Progenitor cell of endocrine pancreas (in vitro differentiated cells): ENCODE measurements around the gene PRRT2. TPM values are rescaled to one million over a fixed set of nuclear protein-coding genes. Genes with fewer than 3 reads are reported as not detected.

Source experiments
- DNase-seq: peaks from one replicate; pipeline ENCODE4 v3.0.0; 2021; ENCODE audit warnings: low spot score; ENCODE audit not compliant: unreplicated experiment
- H3K27ac Mint-ChIP-seq: 2 replicates; pipeline ENCODE4 v1.8.0; 2021; ENCODE audit warnings: mild to moderate bottlenecking, moderate library complexity, mixed read lengths
- H3K27me3 Mint-ChIP-seq: 2 replicates; pipeline ENCODE4 v1.8.0; 2021; ENCODE audit warnings: mixed read lengths
- H3K36me3 Mint-ChIP-seq: 2 replicates; pipeline ENCODE4 v1.8.0; 2022; ENCODE audit warnings: mixed read lengths; ENCODE audit not compliant: insufficient read depth
- H3K4me1 Mint-ChIP-seq: 2 replicates; pipeline ENCODE4 v1.8.0; 2021; ENCODE audit warnings: low read depth, mixed read lengths
- H3K4me3 Mint-ChIP-seq: 2 replicates; pipeline ENCODE4 v1.8.0; 2021; ENCODE audit warnings: low read depth, mild to moderate bottlenecking, moderate library complexity, mixed read lengths
- H3K9me3 Mint-ChIP-seq: 2 replicates; pipeline ENCODE4 v1.8.0; 2021; ENCODE audit warnings: low read depth, mixed read lengths
- CTCF ChIP-seq: fragments of 200-600 bp; sonication (generic); IDR thresholded peaks from one replicate; pipeline ENCODE4 v1.5.0; 2021; ENCODE audit warnings: antibody characterized with exemption, mild to moderate bottlenecking; ENCODE audit not compliant: unreplicated experiment
- total RNA-seq: library from RNA; stranded (reverse); gene quantifications from 2 replicates; pipeline ENCODE4 v1.2.1, GENCODE V29; 2021

The PRRT2 gene
- total RNA-seq, 1 donor from 2014 or later: 1.4 TPM

GRCh38 chr16:29812754-29813643, 1.0 kb downstream of the PRRT2 start:
- H3K27ac Mint-ChIP-seq: no peak overlapping the region
- TF ChIP-seq CTCF: no peak
- peaks cover 33% of the 10 kb centered on the region for H3K4me1 Mint-ChIP-seq
- peak overlapping the region; percentile 59 for H3K4me3 Mint-ChIP-seq
- peaks cover 10% of the 10 kb centered on the region for H3K36me3 Mint-ChIP-seq
- H3K9me3 Mint-ChIP-seq: no peaks in the 10 kb centered on the region
- DNase-seq: no peak
- peaks cover 14% of the 10 kb centered on the region for H3K27me3 Mint-ChIP-seq

GRCh38 chr16:29813644-29814562, 1.9 kb downstream of the PRRT2 start:
- Mint-ChIP-seq H3K4me3 (no peak overlapping the region), H3K9me3 (no peaks in the 10 kb centered on the region), H3K36me3 (peaks cover 11% of the 10 kb centered on the region), H3K27me3 (peaks cover 14% of the 10 kb centered on the region), H3K4me1 (peaks cover 31% of the 10 kb centered on the region), H3K27ac (no peak overlapping the region)
- no peak for TF ChIP-seq CTCF
- no peak for DNase-seq

- Mint-ChIP-seq H3K36me3 (peaks cover 15% of the 10 kb centered on the region), H3K27me3 (peaks cover 14% of the 10 kb centered on the region), H3K9me3 (no peaks in the 10 kb centered on the region), H3K4me3 (peak overlapping the region; percentile 85), H3K4me1 (peaks cover 34% of the 10 kb centered on the region), H3K27ac (no peak overlapping the region)
- no peak for DNase-seq
- TF ChIP-seq CTCF: no peak
Measured at GRCh38 chr16:29814592-29814991, 2.6 kb downstream of the PRRT2 start.

- Mint-ChIP-seq H3K4me1 (peaks cover 38% of the 10 kb centered on the region), H3K4me3 (peak overlapping the region; percentile 85), H3K27me3 (peaks cover 14% of the 10 kb centered on the region), H3K9me3 (no peaks in the 10 kb centered on the region), H3K27ac (peak overlapping the region; percentile 96), H3K36me3 (peaks cover 15% of the 10 kb centered on the region)
- no peak for TF ChIP-seq CTCF
- no peak for DNase-seq
Measured at GRCh38 chr16:29815032-29815721, 3.2 kb downstream of the PRRT2 start.
